C4-2B (cell line): ENCODE measurements around the gene UNKL.
A peak's percentile ranks its signal among the peaks of the same experiment; 100 is the strongest.

Experiments used
- H3K27ac ChIP-seq: fragments of 450-650 bp; 2 replicates; pipeline ENCODE4 v1.5.1; 2017
- CTCF ChIP-seq: fragments of 450-650 bp; conservative IDR thresholded peaks from 2 replicates; pipeline ENCODE4 v1.5.1; 2017; ENCODE audit warnings: mild to moderate bottlenecking
- ZFX ChIP-seq: fragments of 450-650 bp; IDR thresholded peaks from 2 replicates; pipeline ENCODE4 v1.6.1; 2017

UNKL gene

DNA sequence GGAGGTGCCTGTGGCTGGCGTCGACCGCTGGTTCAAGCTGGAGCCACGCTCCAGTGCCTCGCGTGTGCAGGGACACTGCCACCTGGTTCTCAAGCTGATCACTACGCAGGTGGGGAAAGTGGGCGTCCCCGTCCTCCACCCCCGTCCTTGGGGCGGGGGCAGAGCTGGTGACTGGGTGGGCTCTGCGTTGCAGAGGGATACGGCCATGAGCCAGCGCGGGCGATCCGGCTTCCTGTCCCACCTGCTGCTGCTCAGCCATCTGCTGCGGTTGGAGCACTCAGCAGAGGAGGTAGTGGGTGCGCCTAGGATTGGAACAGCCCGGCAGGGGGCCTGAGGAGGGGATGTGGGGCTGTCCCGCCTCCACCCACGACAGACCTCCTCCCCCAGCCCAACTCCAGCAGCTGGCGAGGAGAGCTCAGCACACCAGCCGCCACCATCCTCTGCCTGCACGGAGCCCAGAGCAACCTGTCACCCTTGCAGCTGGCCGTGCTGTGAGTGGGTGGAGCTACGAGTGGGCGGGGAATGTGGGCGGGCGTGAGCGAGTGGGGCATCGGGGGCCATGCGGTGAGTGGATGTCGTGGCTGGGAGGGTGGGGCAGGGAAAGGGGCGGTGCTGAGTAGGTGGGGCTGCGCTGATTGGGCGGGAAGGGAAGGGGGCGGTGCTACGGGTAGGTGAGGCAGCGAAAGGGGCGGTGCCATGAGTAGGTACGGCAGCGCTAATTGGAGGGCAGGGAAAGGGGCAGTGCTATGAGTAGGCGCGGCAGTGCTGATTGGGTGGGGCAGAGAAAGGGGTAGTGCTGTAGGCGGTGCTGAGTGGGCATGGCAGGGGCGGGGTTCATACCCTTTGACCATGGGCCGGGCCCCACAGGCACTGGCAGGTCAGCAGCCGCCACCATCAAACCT is 71.7 kb downstream of the UNKL start:
- TF ChIP-seq CTCF (no peak), ZFX (no peak)
- peak overlapping the region; percentile 53 for H3K27ac ChIP-seq

DNA sequence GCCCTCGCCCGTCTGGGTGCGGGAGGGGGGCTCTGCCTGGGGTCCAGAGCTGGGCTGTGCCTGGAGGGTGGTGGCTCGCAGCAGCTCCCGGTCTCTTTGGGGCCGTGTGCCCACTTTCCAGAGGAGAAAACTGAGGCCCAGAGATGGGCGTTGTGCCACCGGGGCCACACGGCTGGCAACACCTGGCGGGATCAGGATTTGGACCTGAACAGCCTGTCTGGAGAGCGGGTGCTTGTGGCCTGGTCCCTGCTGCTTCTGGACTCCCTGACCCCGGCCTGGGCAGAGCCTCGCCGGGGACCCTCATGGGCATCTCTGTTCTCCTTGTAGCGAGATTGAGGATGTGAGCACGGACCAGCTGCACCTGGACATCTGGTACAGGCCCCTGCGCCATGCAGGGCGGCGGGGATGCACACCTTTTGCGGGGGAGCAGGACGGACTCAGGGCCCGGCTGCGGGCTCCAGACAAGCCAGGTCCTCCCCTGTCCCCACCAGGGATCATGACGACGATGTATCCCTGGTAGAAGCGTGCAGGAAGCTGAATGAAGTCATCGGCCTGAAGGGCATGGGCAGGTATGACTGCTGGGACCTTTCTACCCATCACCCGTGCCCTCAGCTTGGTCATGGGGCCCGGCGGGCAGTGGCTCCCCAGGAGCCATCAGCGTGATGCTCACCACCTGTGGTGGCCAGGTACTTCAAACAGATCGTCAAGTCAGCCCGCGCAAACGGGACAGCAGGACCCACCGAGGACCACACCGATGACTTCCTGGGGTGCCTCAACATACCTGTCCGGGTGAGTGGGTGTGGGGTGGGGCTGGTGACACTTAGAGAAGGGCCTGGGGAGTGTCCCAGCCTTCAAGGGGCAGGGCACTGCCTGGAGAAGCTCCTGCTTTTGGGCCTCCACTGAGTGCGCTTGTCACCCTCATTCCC is 72.7 kb downstream of the UNKL start:
- TF ChIP-seq ZFX (no peak), CTCF (no peak)
- peak overlapping the region; percentile 19; the same call in 1 of the 2 replicates for H3K27ac ChIP-seq

DNA sequence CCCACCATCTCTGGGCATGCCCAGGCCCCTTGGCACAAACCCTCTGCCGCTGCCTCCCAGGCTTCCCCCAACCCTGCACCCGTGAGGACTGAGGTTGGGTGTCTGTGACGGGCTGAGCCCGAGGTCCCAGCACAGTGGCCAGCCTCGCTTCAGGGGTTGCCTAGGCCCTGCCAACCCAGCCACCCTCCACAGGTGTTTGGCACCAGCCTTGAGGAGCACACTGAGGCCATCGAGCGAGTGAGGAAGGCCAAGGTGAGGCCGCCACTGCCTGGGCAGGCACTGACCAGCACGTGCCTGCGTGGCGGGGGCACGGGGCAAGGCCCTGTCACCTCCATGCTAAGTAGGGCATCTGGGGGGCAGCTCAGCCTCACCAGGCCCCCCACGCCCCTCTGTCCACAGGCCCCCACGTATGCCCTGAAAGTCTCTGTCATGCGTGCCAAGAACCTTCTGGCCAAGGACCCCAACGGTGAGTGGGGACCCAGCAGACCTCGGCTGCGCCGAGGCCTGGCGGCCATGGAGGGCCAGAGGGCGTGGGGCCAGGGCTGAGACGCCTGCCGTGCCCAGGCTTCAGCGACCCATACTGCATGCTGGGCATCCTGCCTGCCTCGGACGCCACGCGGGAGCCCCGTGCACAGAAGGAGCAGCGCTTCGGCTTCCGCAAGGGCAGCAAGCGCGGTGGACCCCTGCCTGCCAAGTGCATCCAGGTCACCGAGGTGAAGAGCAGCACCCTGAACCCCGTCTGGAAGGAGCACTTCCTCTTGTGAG is 73.6 kb downstream of the UNKL start:
- H3K27ac ChIP-seq = no peak overlapping the region
- TF ChIP-seq CTCF (no peak), ZFX (no peak)

DNA sequence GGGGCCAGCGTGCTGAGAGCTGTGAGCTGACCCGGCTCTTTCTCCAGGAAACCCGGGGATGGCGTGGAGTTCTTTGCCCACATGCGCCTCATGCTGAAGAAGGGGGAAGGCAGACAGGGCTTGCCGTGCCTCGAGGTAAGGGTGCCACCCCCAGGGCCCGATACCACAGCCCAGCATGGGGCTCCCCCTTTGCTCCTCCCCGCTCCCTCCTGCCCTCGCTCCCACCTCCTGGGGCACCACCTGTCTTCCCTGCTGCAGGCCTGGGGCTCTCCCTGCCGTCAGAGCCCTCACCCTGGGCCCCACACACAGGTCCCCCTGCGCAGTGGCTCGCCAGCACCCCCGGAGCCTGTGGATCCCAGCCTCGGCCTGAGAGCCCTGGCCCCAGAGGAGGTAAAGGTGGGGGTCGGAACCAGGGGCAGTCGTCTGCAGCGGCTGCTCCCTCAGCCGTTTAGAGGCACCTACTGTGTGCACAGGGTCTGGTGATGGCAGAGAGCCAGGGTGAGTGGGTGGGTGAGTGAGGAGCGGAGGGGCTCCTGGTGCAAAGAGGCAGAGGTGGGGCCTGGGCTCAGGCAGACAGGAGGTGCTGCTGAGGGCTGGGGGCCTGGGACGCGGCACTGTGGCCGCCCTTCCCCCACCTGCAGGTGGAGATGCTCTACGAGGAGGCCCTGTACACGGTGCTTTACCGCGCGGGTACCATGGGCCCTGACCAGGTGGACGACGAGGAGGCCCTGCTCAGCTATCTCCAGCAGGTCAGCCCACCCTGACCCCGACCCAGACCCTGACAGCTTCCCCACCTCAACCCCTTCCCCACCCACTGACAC is 75.4 kb downstream of the UNKL start:
- TF ChIP-seq CTCF = no peak
- no peak for TF ChIP-seq ZFX
- no peak overlapping the region for H3K27ac ChIP-seq

- no peak overlapping the region for H3K27ac ChIP-seq
These were observed 76.3 kb downstream of the UNKL start for GRCh38 chr16:1338119-1338730.

More at GRCh38 chr16:1338119-1338730, 76.3 kb downstream of the UNKL start:
- TF ChIP-seq CTCF (peak; percentile 82), ZFX (no peak)
